ENCODE data around the gene TTC1.

- no peak for TF ChIP-seq CTCF (IDR thresholded peaks at IDR 0.05 in 4 of 5, conservative IDR thresholded peaks at IDR 0.05 in 1 of 5)
- no peak for TF ChIP-seq POLR2A (IDR thresholded peaks at IDR 0.05)
Measured at GRCh38 chr5:160009591-160009989, 651 bp downstream of the TTC1 start.

Measured in gastrocnemius medialis (tissue), 4 donors.